K562 (cell line): Measurements from ENCODE around the gene VAMP4. TPM values are rescaled to one million over a fixed set of nuclear protein-coding genes. Genes with fewer than 3 reads are reported as not detected.

Source experiments
- ERF ChIP-seq: fragments of 450-650 bp; formaldehyde crosslinking; IDR thresholded peaks from 2 replicates; pipeline ENCODE4 v1.4.0; 2020; ENCODE audit warnings: mild to moderate bottlenecking, mixed read lengths
- HDGF ChIP-seq: fragments of 450-650 bp; IDR thresholded peaks from 2 replicates; pipeline ENCODE4 v1.6.1; 2016
- IRF9 ChIP-seq: fragments of 450-650 bp; IDR thresholded peaks from 2 replicates; pipeline ENCODE4 v1.6.1; 2016; ENCODE audit warnings: missing biosample characterization, missing genetic modification characterization
- MCM3 ChIP-seq: fragments of 450-650 bp; IDR thresholded peaks from 2 replicates; pipeline ENCODE4 v1.6.1; 2016
- MECOM ChIP-seq: fragments of 250-450 bp; sonication (Bioruptor Pico); IDR thresholded peaks from 2 replicates; pipeline ENCODE4 v1.8.0; 2022; ENCODE audit warnings: inconsistent platforms
- PHF21A ChIP-seq: fragments of 450-650 bp; IDR thresholded peaks from 2 replicates; pipeline ENCODE4 v1.6.1; 2017; ENCODE audit warnings: low read depth, borderline replicate concordance
- SIN3A ChIP-seq, 2 experiments: fragments of 150-350 bp in 1 of 2; IDR thresholded peaks; 2 replicates each; pipeline ENCODE4 v1.6.1; 2011 to 2016; ENCODE audit warnings: borderline replicate concordance in 2 of 2, low read depth in 2 of 2, low read length in 2 of 2, mild to moderate bottlenecking in 2 of 2, moderate library complexity in 2 of 2; ENCODE audit not compliant: control insufficient read depth in 1 of 2
- SMAD2 ChIP-seq: fragments of 150-350 bp; IDR thresholded peaks from 2 replicates; pipeline ENCODE4 v1.6.1; 2014; ENCODE audit warnings: low read depth, mild to moderate bottlenecking, low read length
- TCF7L2 ChIP-seq: fragments of 150-350 bp; IDR thresholded peaks from 2 replicates; pipeline ENCODE4 v1.6.1; 2016; ENCODE audit warnings: low read depth, mild to moderate bottlenecking, low read length, moderate library complexity
- XRCC3 ChIP-seq: fragments of 450-650 bp; IDR thresholded peaks from 2 replicates; pipeline ENCODE4 v1.6.1; 2017; ENCODE audit warnings: mild to moderate bottlenecking, moderate library complexity
- ZBTB40 ChIP-seq, 2 experiments: fragments of 450-650 bp in 1 of 2; sonication (generic) in 1 of 2; formaldehyde crosslinking in 1 of 2; IDR thresholded peaks; 2 replicates each; pipeline versions ENCODE4 v1.7.1 to v1.9.0; 2016 to 2022; ENCODE audit warnings: inconsistent platforms in 1 of 2, mild to moderate bottlenecking in 1 of 2, missing genetic modification reagents in 1 of 2
- ZNF398 ChIP-seq: fragments of 250-450 bp; sonication (Bioruptor Pico); IDR thresholded peaks from 2 replicates; pipeline ENCODE4 v1.8.0; 2021; ENCODE audit warnings: moderate library complexity, mild to moderate bottlenecking, inconsistent platforms
- ZNF655 ChIP-seq: fragments of 250-450 bp; sonication (Bioruptor Pico); IDR thresholded peaks from 2 replicates; pipeline ENCODE4 v1.5.0; 2021
- polyA plus RNA-seq, 8 experiments: library from polyadenylated mRNA; depleted of rRNA in 4 of 8; stranded (reverse) in 5 of 8; unstranded in 3 of 8; fragments of >200 nt; fragmentation: Nextera tagmentation in 2 of 8; fragmentation: Illumina TruSeq in 1 of 8; extraction: Ambion mirVana in 2 of 8; extraction: Trizol in 1 of 8; gene quantifications; 2 replicates each; pipeline versions ENCODE4 v1.2.1 to v1.2.3, GENCODE V29; 2011 to 2014; ENCODE audit warnings: inconsistent platforms in 1 of 8, missing spikeins in 1 of 8
- total RNA-seq, 7 experiments: library from RNA; depleted of rRNA in 6 of 7; stranded (reverse); fragments of >200 nt in 6 of 7; fragmentation: Illumina TruSeq in 2 of 7; extraction: Trizol in 2 of 7; gene quantifications; 2 replicates each; pipeline versions ENCODE4 v1.2.1 to v1.2.3, GENCODE V29; 2011 to 2021; ENCODE audit warnings: low replicate concordance in 1 of 7

Gene VAMP4
- total and polyA plus RNA-seq, 9 of the 15 experiments (the other 6 are each of a cell fraction or from before 2014, with no cell fraction given), result 3.3 to 21.4 (median 11.9) TPM

GRCh38 chr1:171781176-171781875, 39.5 kb upstream of the VAMP4 start, which contains the start of gene METTL13 (continued):
- TF ChIP-seq MECOM (no peak), HDGF (no peak), ZBTB40 (IDR thresholded peaks at IDR 0.05) (peak; percentile 93), ZBTB40 (CRISPR knock-in tag; IDR thresholded peaks at IDR 0.05) (no peak), PHF21A (no peak), XRCC3 (no peak), ZNF398 (no peak), SMAD2 (no peak), TCF7L2 (peak; percentile 21; the same call in 1 of the 2 replicates), IRF9 (no peak), MCM3 (no peak), ZNF655 (CRISPR knock-in tag) (no peak), ERF (CRISPR knock-in tag) (no peak), SIN3A (IDR thresholded peaks at IDR 0.05; ENCODE audit: borderline replicate concordance in 2 of 2, control insufficient read depth in 1 of 2, low read depth in 2 of 2, low read length in 2 of 2) (peak; percentile 59 to 67; a peak in 2 of 4 replicates)
